GM21360 (cell line): ENCODE results near the gene CISD1.

Experiments
- ATAC-seq: cut with Tn5 transposase; IDR thresholded peaks from one replicate; pipeline ENCODE4 v1.9.1; 2021; ENCODE audit warnings: mild to moderate bottlenecking, moderate library complexity; ENCODE audit not compliant: unreplicated experiment

The CISD1 gene

DNA sequence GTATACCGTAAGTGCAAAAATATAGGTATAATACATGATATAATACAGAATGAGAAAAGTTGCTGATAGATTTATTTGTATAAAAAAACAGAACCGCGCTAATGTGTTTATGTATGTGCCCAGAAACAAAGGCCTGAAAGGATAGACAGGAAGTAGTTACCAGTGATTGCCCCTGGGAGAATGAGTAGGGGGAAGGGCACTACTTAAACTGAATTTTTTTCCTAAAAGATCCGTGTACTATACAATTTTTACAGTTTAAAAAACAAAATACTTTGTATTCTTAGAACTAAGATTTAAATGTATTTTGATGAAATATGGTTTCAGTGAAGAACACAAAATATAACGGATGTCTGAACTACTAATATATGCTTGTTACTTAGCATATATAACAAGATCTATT, 4.2 kb upstream of the CISD1 start:
- no peak for ATAC-seq

DNA sequence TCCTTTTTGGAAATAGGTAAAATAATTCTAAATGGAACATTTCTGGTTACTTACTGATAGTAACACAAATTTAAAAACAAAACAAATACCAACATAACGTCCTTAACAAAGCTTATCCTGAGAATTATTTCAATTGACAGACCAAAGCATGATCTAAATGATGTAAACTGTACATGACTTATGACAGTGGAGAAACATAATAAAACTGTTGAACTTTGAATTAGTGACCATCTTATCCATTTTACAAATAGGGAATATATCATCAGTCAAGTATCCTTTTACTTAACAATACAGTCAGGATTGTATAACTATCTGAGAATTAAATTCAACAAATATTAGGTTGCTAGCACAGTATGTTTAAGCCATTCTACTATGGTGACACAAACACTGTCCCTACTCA, 3.7 kb upstream of the CISD1 start:
- no peak for ATAC-seq

DNA sequence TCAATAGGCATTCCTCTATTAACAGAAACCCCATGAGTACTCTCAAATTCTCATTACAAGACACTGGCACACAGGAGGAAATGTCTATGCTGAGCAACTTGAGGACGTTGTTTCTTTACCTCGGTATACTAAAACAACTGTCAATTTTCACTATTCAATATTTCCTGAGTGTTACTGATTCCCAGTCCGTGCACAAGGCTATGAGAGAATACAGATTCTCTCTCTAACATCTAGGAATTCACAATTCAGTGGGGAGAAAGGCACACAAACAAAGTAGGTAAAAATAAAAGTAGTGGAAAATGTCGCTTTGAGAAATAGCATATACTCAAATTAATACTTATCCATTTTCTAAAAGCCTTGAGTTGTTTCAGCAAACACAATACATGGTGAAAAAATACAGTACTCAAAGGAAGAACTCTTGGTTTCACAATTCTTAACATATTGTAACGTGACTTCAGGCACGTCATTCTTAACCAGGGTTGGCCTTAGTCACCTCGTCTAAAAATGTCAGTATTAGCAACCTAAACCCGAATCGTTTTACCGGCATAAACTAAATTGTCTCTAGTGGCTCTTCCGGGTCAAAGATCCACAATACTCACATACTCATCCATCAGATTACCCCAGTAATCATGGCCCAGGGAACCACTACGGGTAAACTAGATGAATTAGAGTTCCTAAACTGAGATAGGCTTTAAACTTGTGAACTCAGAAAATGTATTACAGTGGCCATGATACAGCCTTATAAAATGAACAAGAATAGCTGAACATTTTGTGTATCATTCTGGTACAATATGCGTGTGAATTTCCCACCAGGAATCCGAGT, 2.7 kb upstream of the CISD1 start:
- ATAC-seq = peak; percentile 17

DNA sequence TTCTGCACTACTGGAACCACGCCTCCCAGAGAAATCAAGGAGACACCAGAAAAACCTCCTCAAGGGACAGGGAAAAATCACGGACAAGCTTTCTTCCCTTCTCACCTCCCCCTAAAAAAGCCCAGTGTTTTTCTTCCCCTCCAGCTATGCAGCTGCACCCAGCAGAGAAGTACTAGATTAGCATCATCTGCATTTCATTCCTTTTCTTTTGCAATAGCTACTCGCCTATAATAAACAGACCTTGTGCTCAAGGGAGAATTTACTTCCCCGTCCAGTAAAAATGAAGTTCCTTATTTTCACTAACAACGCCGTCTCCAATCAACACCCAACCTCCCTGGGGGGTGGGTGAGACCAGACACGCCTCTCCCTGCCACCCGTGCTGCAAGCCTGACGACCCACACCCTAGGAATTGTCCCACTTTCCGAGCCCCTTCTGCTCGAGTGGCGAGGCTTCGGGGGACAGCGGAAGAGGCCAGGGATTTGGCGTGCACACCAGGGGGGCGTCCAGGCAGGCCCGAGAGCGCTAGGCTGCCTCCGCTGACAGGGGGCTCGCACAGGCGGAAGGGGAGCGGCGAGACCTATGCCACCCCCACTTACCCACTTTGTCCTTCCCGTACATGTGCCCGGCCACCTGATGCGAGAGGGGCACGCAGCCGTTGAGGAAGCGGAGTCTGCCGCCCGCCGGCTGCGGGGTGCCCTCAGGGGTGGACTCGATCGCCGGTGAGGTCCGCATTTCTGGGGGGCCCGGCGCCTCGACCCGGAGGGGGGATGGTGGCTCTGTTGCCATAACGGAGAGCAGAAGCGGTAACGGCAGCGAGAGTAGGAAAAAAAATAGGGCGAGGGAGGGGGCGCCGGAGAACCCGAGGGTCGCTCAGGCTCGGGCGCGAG, 1.9 kb upstream of the CISD1 start:
- peak; percentile 3 for ATAC-seq

DNA sequence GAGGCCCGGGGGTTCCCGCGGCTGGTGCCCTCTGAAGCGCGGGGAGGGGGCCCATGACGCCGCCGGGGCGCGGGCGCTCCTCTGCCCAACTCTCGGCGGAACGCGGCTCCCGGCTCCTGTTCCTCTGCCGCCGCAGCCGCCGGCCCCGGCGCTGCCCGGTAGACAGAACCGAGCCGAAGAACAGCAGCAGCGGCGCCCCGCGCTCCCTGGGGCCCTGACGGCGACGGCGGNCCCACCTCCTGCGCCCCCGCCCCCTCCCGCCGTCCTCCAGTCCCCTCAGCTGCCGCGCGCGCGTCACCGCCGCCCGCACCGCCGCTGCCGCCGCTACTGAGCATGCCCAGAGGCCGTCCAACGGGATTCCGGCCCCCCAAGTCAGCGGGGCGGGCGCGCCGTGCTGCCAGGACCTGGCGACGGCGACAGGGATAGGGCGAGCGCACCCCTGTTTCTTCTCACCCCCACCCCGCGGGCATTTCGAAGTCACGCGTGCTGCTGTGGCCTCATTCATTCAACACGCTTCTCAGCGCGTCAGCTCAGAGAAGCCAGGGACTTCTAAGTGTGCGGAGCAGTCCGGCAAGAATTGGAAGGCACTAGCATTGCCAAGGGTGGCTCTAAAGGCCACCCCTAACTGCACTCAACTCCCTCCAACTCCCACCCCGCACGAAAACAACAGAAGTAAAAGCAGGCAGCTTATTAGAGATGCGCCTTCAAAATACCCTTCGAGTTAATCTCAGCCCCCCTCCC, 1.1 kb upstream of the CISD1 start, which contains the start of gene IPMK:
Gene IPMK (minus strand): TSS at position 182 of the 741 bp plus-strand sequence. CDS start 283 bp downstream, outside the sequence.
- ATAC-seq = peak; percentile 57

DNA sequence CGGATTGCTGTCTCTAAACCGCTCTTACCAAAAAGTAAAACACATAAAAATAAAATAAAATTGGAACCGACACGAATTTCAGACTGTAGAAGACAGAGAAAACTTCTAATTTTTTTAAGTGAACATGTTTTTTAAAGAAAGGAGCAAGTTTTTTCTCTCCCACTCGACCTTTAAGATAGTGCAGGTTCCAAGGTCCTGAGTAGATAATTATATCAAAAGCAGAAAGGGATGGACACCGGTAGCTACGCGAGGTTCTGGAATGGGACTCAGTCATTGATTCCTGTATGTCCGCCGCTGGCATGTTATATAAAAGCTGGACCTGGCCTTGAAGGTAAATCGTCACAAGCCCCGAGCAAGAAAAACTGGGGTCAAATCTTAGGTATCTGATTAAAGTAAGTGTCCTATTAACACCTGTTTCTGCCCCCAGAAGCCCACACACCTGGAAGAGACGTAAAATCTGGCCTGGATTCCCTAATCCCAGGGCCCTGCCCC, 462 bp upstream of the CISD1 start:
- ATAC-seq = no peak

DNA sequence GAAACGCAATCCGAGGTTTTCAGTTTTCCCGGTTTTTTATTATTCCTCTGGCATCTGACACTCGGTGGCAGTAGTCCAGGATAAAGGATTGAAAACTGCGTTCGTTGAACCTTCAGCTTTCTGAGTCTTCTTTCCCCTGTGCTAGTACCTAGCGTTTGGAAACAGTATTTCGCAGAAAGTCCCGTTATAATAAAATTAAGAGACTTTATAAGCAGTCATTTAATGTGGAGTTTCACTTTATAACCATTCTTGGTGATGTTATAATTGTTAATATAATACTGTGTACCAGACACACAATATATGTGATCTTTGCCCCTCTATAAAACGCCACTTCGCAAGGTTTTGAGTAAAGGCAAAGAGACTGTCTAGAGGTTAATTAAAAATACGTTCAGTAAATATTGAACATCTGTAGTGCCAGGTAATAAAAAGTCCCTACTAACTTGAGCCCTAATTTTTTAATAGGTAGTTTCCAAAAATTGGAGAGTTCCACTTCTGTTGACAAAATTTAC, 874 bp downstream of the CISD1 start:
- ATAC-seq = no peak

DNA sequence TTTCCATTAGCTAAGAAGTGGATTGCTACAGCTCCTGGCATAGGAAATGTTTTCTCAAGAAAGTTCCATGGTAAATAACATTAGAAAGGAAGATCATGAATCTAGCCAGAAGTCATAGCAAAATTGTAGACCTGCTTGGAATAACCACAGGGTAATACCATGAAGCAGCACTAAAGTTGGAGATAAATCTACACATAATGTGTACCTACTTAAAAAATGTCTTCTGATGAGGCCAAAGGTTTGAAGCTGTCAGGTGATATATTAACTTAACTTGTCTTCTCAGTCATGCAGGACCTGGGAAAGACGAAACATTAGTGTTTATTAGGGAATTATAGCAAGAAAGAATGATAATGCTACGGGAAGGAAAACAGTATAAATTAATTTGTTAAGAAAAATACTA, 6.3 kb downstream of the CISD1 start:
- ATAC-seq = no peak

DNA sequence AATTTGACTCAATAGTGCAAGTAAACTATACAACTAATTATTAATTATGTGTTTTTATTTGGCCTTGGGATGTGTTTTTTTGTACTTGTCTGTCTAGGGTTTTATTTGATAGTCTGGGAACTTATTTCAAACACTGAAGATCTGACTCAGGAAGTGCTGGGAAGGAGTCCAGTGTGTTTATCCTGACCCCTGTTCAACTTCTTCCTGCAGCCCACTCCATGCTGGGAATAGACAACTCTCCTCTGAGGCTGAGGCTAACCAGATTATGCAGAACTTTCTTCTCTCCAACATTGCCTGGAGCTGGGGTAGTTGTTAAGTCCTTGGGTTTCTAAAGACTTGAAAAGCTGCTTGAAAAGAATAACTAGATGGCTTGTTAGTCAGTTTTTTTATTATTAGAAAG, 6.9 kb downstream of the CISD1 start:
- ATAC-seq = no peak

DNA sequence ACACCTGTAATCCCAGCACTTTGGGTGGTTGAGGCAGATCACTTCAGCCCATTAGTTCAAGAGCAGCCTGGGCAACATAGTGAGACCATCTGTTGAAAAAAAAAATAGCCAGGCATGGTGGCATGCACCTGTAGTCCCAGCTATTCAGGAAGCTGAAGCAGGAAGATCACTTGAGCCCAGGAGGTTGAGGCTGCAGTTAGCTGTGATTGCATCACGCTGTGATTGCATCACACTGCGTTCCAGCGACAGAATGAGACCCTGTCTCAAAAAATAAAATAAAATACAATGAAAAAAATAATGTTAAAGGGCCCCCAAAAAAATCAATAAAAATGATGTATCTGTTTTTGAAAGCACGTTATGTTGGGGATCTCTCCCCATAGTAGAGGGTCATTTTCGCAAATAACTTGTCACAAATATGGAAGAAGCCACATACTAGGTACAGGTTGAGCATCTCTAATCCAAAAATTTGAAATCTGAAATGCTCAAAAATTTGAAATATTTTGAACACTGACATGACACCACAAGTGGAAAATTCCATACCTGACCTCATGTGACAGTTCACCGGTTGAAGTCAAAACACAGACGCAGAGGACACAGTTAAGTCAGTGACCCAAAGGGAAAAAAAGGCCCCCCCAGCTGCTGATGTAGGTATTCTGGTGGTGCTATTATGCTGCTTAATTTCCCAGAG, 9.5 kb downstream of the CISD1 start:
- ATAC-seq = no peak

DNA sequence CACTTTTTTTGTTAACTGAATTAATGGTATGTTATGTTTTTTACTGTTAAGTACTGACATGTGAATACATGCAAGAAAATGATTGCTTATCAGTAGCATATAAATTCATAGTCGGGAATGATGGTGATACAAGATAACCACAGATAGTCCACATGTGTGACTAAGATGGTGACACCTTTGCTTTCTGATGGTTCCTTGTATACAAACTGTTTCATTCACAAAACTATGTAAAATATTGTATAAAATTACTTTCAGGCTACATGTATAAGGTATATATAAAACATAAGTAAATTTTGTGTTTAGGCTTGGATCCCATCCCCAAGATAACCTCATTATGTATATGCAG, 10.0 kb downstream of the CISD1 start:
- ATAC-seq = no peak

DNA sequence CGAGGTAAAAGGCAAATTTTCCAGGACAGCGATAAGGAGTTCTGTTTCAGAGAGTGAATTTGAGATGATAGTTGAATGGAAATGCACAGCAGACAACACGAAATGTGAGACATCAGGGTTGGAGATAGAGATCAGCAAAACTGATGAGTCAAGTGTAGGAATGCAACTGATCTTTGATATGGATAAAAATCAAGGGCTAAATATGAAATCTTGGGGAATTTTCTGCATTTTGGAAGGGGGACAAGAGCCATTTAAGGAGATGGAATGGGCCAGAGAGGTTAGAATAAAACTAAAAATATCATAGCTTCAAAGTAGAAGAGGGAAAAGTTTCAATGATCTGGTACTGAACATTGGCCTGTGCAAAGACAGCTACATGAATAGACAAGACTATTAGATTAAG, 11.5 kb downstream of the CISD1 start:
- no peak for ATAC-seq

DNA sequence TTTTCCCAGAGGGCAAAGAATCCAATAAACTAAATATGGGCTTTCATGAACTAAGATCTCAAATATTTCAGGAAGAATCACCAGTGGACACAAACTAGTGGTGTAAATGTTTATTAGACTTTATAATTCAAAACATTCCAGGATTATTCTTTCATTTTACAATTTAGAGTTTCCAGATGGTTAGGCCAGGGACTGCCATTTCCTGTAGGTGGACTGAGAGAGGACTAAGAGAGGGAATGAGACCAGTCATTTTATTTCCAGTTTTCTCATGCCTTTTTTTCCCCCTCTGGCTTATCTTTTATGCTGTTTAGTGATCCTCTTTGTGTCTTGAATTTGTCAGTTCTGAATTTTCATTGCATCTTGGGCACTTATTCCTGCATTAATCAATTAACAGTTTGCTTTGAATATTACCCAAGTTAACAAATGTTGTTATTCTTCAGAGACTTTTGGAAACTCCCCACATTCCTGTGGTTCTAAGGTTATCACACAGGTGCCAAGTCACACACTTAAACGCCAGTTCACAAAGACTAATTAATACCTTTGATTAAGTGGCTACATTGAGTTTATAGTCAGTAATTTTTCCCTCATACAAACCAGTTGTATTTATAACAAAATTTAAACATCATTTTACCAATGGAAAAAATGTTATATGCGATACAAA, 12.3 kb downstream of the CISD1 start:
- no peak for ATAC-seq

DNA sequence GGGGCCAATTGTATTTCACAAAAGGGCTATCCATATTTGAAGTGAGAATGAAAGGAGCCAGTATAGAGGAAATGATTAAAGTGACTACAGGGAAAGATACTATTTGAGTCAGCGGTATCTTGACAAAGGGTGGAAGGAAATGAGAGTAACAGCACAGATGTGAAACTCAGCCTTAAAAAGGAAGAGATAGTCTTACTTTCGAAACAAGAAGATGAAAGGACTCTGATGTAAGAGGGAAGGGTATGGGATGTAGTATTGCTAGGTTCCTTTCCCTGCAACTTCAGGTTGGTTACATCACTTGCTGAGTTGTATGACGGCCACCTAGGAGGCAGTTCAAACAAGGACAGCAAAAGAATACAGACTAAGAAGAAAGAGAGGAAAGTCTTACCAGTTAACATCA, 13.7 kb downstream of the CISD1 start:
- ATAC-seq = peak; percentile 99

DNA sequence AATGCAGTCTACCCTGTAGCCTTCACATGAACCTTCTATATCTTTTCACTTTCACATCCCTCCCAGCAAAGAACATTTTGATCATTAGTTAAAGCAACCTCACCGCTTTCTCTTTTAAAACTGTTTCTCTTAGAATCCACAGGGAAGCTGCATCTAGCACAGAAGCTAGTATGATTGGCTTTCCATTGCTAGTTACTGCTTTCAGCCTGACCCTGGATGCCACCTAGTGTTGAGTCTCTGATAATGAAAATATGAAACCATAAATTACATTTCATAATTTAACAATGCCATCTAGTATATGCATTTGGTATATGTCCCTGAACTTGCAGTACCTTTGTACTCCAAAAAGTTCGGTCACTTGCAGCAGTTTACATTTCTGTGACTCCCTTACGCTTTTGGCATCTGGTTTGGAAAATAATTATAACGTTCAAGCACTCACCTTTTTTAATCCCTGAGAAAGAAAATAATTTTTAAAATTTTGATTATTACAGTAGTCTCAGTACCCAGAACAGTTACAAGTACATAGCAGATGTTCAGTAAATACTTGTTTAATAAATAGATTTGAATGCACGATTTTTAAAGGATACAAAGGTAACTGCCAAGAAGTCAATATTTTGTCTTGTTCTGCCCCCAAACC, 22.7 kb downstream of the CISD1 start:
- peak; percentile 86 for ATAC-seq

DNA sequence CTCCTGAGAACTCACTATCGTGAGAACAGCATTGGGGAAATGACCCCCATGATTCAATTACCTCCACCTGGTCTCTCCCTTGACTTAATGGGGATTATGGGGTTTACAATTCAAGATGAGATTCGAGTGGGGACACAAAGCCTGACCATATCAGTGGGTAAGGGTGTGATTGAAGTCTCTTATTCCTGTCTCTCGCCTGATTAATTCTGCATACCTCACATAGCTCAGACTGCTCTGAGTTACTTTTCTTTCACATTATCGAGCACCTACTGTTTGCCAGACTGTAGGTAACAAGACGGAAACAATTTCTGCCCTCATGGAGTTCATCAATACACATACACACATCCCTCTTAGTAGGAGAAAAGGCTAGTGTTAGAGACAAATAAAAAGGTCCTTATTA, 25.0 kb downstream of the CISD1 start:
- no peak for ATAC-seq

DNA sequence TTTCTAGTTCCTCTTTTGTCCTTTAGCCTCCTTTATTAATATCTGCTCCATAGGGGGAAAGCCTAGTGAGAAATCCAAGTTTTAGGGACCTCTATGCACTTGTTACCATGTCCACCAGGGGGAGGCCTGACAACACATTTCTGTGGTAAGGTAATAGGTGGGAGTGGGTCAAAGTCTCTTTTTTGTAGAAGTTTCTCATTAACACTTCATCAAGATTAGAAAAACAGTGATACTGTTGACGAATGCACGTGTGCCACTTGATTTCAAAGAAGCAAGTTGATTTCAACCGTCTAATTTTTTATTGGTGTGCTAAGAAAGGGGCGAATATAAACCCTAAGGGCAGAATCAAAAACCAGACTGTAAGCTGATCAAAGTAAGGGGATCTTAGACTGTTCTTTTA, 30.6 kb downstream of the CISD1 start:
- peak; percentile 97 for ATAC-seq

DNA sequence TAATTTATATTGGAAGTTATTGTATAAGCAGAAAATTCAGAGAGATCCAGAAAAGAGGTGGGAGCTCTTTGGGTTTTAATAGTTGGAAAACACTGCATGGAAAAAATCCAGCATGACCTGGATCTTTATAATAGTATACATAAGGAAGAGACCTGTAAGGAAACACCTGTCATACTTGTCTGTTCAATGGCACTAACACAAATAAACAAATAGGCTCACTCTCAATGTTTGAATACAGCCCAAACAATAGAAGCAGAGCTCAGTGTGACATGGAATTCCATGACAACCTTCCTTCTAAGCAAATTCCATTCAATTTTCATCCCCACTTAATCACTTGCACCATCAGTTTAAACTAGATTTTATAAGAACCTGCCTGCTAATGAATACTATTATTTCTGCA, 31.7 kb downstream of the CISD1 start:
- ATAC-seq = no peak

DNA sequence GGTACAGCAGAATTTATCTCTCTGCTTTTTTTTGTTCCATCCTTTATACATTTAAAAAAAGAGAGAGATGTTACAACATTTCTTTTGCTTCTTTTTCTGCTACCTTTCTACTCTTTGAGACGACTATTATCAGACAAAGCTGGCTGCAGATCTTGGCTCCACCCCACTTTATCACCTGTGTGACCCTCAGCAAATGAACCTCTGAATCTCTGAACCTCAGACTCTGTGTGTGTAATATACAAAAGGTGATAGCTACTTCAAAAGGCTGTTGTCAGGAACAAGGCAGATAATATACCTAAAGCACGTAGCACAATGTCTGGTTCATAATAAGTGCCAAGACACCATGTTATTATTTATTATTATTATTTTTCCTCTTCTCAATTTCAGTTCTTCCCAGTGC, 33.3 kb downstream of the CISD1 start:
- ATAC-seq = no peak
